ENCODE data around the gene ARSJ.

ARSJ gene

GRCh38 chr4:113899271-113900070 is 80.0 kb downstream of the ARSJ start:
- DNase-seq (ENCODE audit: low read depth in 2 of 2), result no peak

GRCh38 chr4:113893546-113893945 is 85.9 kb downstream of the ARSJ start:
- DNase-seq (ENCODE audit: low read depth in 2 of 2), result no peak

- DNase-seq (ENCODE audit: low read depth in 2 of 2), result no peak
Measured at GRCh38 chr4:113888006-113888405, 91.4 kb downstream of the ARSJ start.

GRCh38 chr4:113885291-113885690 is 94.2 kb downstream of the ARSJ start:
- DNase-seq (ENCODE audit: low read depth in 2 of 2), result no peak

- no peak for DNase-seq (ENCODE audit: low read depth in 2 of 2)
Measured at GRCh38 chr4:113884655-113885054, 94.8 kb downstream of the ARSJ start.

GRCh38 chr4:113882668-113883067 is 96.8 kb downstream of the ARSJ start:
- no peak for DNase-seq (ENCODE audit: low read depth in 2 of 2)

- DNase-seq (ENCODE audit: low read depth in 2 of 2), result no peak
Measured at GRCh38 chr4:113881256-113881655, 98.2 kb downstream of the ARSJ start.

GRCh38 chr4:113880240-113881028 is 99.0 kb downstream of the ARSJ start:
- no peak for DNase-seq (ENCODE audit: low read depth in 2 of 2)

GRCh38 chr4:113878668-113879067 is 100.8 kb downstream of the ARSJ start:
- DNase-seq (ENCODE audit: low read depth in 2 of 2), result no peak

- DNase-seq (ENCODE audit: low read depth in 2 of 2), result no peak
Measured at GRCh38 chr4:113874480-113874879, 105.0 kb downstream of the ARSJ start.

GRCh38 chr4:113873508-113873907 is 105.9 kb downstream of the ARSJ start:
- no peak for DNase-seq (ENCODE audit: low read depth in 2 of 2)

GRCh38 chr4:113872426-113873260 is 106.8 kb downstream of the ARSJ start:
- DNase-seq (ENCODE audit: low read depth in 2 of 2), result no peak

- no peak for DNase-seq (ENCODE audit: low read depth in 2 of 2)
Measured at GRCh38 chr4:113871080-113871479, 108.4 kb downstream of the ARSJ start.

GRCh38 chr4:113869743-113870375 is 109.6 kb downstream of the ARSJ start:
- DNase-seq (ENCODE audit: low read depth in 2 of 2), result peak; percentile 28 to 44

GRCh38 chr4:113866611-113867010 is 112.8 kb downstream of the ARSJ start:
- DNase-seq (ENCODE audit: low read depth in 2 of 2), result no peak

- DNase-seq (ENCODE audit: low read depth in 2 of 2), result no peak
Measured at GRCh38 chr4:113858924-113859323, 120.5 kb downstream of the ARSJ start.

GRCh38 chr4:113851816-113852215 is 127.6 kb downstream of the ARSJ start:
- no peak for DNase-seq (ENCODE audit: low read depth in 2 of 2)

All from stimulated activated CD8-positive, alpha-beta memory T cell treated with anti-CD3 and anti-CD28 coated beads, Interleukin-15, amount 100 ng/mL, for 48 hours (primary cell).